H9 (cell line): Measurements from ENCODE around the gene ERC2. TPM values are rescaled to one million over a fixed set of nuclear protein-coding genes. Genes with fewer than 3 reads are reported as not detected.

Experiments
- DNase-seq: peaks from one replicate; pipeline ENCODE4 v3.0.0-alpha.2; 2017
- H2AFZ ChIP-seq: one replicate; pipeline ENCODE4 v1.6.1; 2013; ENCODE audit warnings: mild to moderate bottlenecking, low read length, control low read depth, moderate library complexity
- H2AK5ac ChIP-seq: 2 replicates; pipeline ENCODE4 v1.6.1; 2013; ENCODE audit warnings: low read length, control low read depth, mixed read lengths; ENCODE audit not compliant: insufficient read length
- H2BK120ac ChIP-seq: one replicate; pipeline ENCODE4 v1.6.1; 2013; ENCODE audit warnings: low read depth, mild to moderate bottlenecking, low read length, control low read depth, inconsistent platforms; ENCODE audit not compliant: poor library complexity, severe bottlenecking
- H2BK12ac ChIP-seq: 2 replicates; pipeline ENCODE4 v1.6.1; 2013; ENCODE audit warnings: low read length, control low read depth, mixed read lengths, low read depth; ENCODE audit not compliant: insufficient read length
- H2BK15ac ChIP-seq: 2 replicates; pipeline ENCODE4 v1.6.1; 2013; ENCODE audit warnings: low read depth, low read length, control low read depth
- H2BK20ac ChIP-seq: one replicate; pipeline ENCODE4 v1.6.1; 2013; ENCODE audit warnings: low read depth, mild to moderate bottlenecking, low read length, control low read depth, inconsistent platforms; ENCODE audit not compliant: poor library complexity, severe bottlenecking
- H2BK5ac ChIP-seq: 2 replicates; pipeline ENCODE4 v1.6.1; 2013; ENCODE audit warnings: low read length, control low read depth, mixed read lengths; ENCODE audit not compliant: insufficient read length
- H3K14ac ChIP-seq: 2 replicates; pipeline ENCODE4 v1.6.1; 2013; ENCODE audit warnings: low read length, control low read depth; ENCODE audit not compliant: insufficient read depth
- H3K18ac ChIP-seq: 2 replicates; pipeline ENCODE4 v1.6.1; 2013; ENCODE audit warnings: low read depth, mild to moderate bottlenecking, mixed read lengths, low read length, control low read depth; ENCODE audit not compliant: insufficient read length
- H3K23ac ChIP-seq: 2 replicates; pipeline ENCODE4 v1.6.1; 2013; ENCODE audit warnings: low read length, control low read depth, mixed read lengths, low read depth; ENCODE audit not compliant: insufficient read length
- H3K23me2 ChIP-seq: 2 replicates; pipeline ENCODE4 v1.6.1; 2013; ENCODE audit warnings: low read depth, mild to moderate bottlenecking, mixed read lengths, low read length, control low read depth; ENCODE audit not compliant: insufficient read length, poor library complexity, severe bottlenecking
- H3K27ac ChIP-seq: 2 replicates; pipeline ENCODE4 v1.5.1; 2013; ENCODE audit warnings: low read length, control low read depth, mixed read lengths, low read depth; ENCODE audit not compliant: insufficient read length
- H3K27me3 ChIP-seq: 2 replicates; pipeline ENCODE4 v1.6.1; 2013; ENCODE audit warnings: low read length, control low read depth, inconsistent platforms; ENCODE audit not compliant: insufficient read depth
- H3K4ac ChIP-seq: 2 replicates; pipeline ENCODE4 v1.6.1; 2013; ENCODE audit warnings: low read depth, mild to moderate bottlenecking, control low read depth, inconsistent platforms, low read length, moderate library complexity
- H3K4me1 ChIP-seq: 2 replicates; pipeline ENCODE4 v1.6.1; 2013; ENCODE audit warnings: low read length, control low read depth, inconsistent platforms; ENCODE audit not compliant: insufficient read depth
- H3K4me2 ChIP-seq: 2 replicates; pipeline ENCODE4 v1.6.1; 2013; ENCODE audit warnings: low read length, control low read depth, mixed read lengths; ENCODE audit not compliant: insufficient read length, insufficient read depth
- H3K56ac ChIP-seq: 2 replicates; pipeline ENCODE4 v1.6.1; 2013; ENCODE audit warnings: low read depth, mild to moderate bottlenecking, mixed read lengths, low read length, control low read depth; ENCODE audit not compliant: insufficient read length
- H3K79me1 ChIP-seq: 2 replicates; pipeline ENCODE4 v1.6.1; 2013; ENCODE audit warnings: low read depth, mild to moderate bottlenecking, moderate library complexity, low read length, control low read depth, inconsistent platforms; ENCODE audit not compliant: insufficient read depth, poor library complexity, severe bottlenecking
- H3K79me2 ChIP-seq: 2 replicates; pipeline ENCODE4 v1.6.1; 2013; ENCODE audit warnings: low read length, control low read depth, inconsistent platforms; ENCODE audit not compliant: insufficient read depth
- H3K9ac ChIP-seq: 2 replicates; pipeline ENCODE4 v1.6.1; 2013; ENCODE audit warnings: low read length, control low read depth, mixed read lengths; ENCODE audit not compliant: insufficient read length; ENCODE audit errors: extremely low read depth
- H3K9me3 ChIP-seq: one replicate; pipeline ENCODE4 v1.6.1; 2013; ENCODE audit warnings: low read depth, low read length, inconsistent platforms; ENCODE audit not compliant: control insufficient read depth
- H3T11ph ChIP-seq: one replicate; pipeline ENCODE4 v1.6.1; 2013; ENCODE audit warnings: mild to moderate bottlenecking, low read length, control low read depth, inconsistent platforms
- H4K20me1 ChIP-seq: one replicate; pipeline ENCODE4 v1.6.1; 2013; ENCODE audit not compliant: control insufficient read depth, insufficient read length, insufficient read depth
- H4K5ac ChIP-seq: 2 replicates; pipeline ENCODE4 v1.6.1; 2013; ENCODE audit warnings: low read depth, mild to moderate bottlenecking, mixed read lengths, low read length, control low read depth; ENCODE audit not compliant: insufficient read length
- H4K8ac ChIP-seq: replicated peaks from 2 replicates; pipeline ENCODE4 v1.6.1; 2013; ENCODE audit warnings: low read length, control low read depth, mixed read lengths, low read depth; ENCODE audit not compliant: insufficient read length
- H4K91ac ChIP-seq: 2 replicates; pipeline ENCODE4 v1.6.1; 2013; ENCODE audit warnings: low read depth, mild to moderate bottlenecking, moderate library complexity, mixed read lengths, low read length, control low read depth; ENCODE audit not compliant: insufficient read length
- H3K27ac Mint-ChIP-seq, 3 experiments: 2 replicates in 2 of 3; 3 replicates in 1 of 3; pipeline ENCODE4 v1.8.0; 2020 to 2021; ENCODE audit warnings: mixed read lengths in 3 of 3, mild to moderate bottlenecking in 1 of 3, moderate library complexity in 1 of 3
- H3K27me3 Mint-ChIP-seq: 2 replicates; pipeline ENCODE4 v1.8.0; 2021; ENCODE audit warnings: low read depth, mild to moderate bottlenecking, moderate library complexity, mixed read lengths
- H3K36me3 Mint-ChIP-seq, 3 experiments: 2 replicates in 2 of 3; 3 replicates in 1 of 3; pipeline ENCODE4 v1.8.0; 2020 to 2021; ENCODE audit warnings: low read depth in 3 of 3, mixed read lengths in 3 of 3; ENCODE audit not compliant: insufficient read depth in 1 of 3
- H3K4me1 Mint-ChIP-seq, 2 experiments: 2 replicates each; pipeline ENCODE4 v1.8.0; 2020; ENCODE audit warnings: mixed read lengths in 2 of 2
- H3K4me3 Mint-ChIP-seq, 2 experiments: 2 replicates in 1 of 2; 3 replicates in 1 of 2; pipeline ENCODE4 v1.8.0; 2020 to 2021; ENCODE audit warnings: mild to moderate bottlenecking in 2 of 2, mixed read lengths in 2 of 2, moderate library complexity in 1 of 2
- H3K9me3 Mint-ChIP-seq, 2 experiments: 2 replicates in 1 of 2; 3 replicates in 1 of 2; pipeline ENCODE4 v1.8.0; 2020; ENCODE audit warnings: mild to moderate bottlenecking in 2 of 2, mixed read lengths in 2 of 2, moderate library complexity in 1 of 2
- WGBS: extraction: QIAGEN DNeasy Blood & Tissue Kit; methylation state at CpG from one replicate; pipeline ENCODE4 v1.1.7; 2013; ENCODE audit warnings: missing lambda C conversion rate, low lambda C conversion rate, mixed read lengths; ENCODE audit not compliant: insufficient read length; ENCODE audit errors: extremely low coverage; 5-methylcytosine and 5-hydroxymethylcytosine counted together
- total RNA-seq: library from RNA; stranded (reverse); gene quantifications from 2 replicates; pipeline ENCODE4 v1.2.1, GENCODE V29; 2021
- TF ChIP-seq, protein P1 (sequence below): fragments of 200-600 bp; sonication (generic); conservative IDR thresholded peaks from 3 replicates; pipeline ENCODE4 v1.8.0; 2021; ENCODE audit warnings: antibody characterized with exemption, mild to moderate bottlenecking

The ERC2 gene
- total RNA-seq, 1 experiment from 2014 or later, result 15.4 TPM

DNA sequence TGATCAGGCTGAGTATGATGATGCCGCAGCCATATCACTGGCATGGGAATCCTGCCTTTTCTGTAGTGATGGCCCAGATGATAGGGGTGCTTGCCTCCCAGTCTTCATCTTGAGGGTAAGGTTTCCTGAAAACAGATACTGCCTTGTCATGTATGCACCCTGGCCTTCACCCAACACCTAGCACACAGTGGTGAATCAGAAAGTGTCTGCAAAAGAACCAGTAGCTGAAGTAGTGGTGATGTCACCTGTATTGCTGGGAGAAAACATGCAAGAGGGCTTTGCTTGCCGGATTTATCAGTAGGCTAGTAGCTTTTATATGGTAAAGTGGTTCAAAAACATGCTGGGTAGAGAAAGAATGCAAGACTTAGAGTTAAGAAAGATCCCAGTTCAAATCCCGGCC is 561.4 kb downstream of the ERC2 start:
- no peak overlapping the region for H2BK15ac ChIP-seq
- Mint-ChIP-seq H3K4me1 (peaks cover 0 to 3% of the 10 kb centered on the region in 2 experiments; a peak in 1 of 4 replicates), H3K27ac (no peak overlapping the region), H3K36me3 (no peaks in the 10 kb centered on the region), H3K4me3 (no peak overlapping the region), H3K27me3 (no peaks in the 10 kb centered on the region), H3K9me3 (no peaks in the 10 kb centered on the region)
- H3K23me2 ChIP-seq, result no peaks in the 10 kb centered on the region
- no peaks in the 10 kb centered on the region for H3K9me3 ChIP-seq
- H4K8ac ChIP-seq, result no peak overlapping the region
- H3K23ac ChIP-seq, result no peak overlapping the region
- DNase-seq, result no peak
- no peak overlapping the region for H2BK12ac ChIP-seq
- no peaks in the 10 kb centered on the region for H3K79me1 ChIP-seq
- H3K18ac ChIP-seq, result no peak overlapping the region
- H4K91ac ChIP-seq, result no peak overlapping the region
- H3T11ph ChIP-seq, result no peak overlapping the region
- H3K4me1 ChIP-seq, result no peaks in the 10 kb centered on the region
- H4K5ac ChIP-seq, result no peak overlapping the region
- whole genome bisulfite sequencing, result no CpG with 5 or more reads among the region's 3 CpGs
- TF ChIP-seq, protein P1, sequence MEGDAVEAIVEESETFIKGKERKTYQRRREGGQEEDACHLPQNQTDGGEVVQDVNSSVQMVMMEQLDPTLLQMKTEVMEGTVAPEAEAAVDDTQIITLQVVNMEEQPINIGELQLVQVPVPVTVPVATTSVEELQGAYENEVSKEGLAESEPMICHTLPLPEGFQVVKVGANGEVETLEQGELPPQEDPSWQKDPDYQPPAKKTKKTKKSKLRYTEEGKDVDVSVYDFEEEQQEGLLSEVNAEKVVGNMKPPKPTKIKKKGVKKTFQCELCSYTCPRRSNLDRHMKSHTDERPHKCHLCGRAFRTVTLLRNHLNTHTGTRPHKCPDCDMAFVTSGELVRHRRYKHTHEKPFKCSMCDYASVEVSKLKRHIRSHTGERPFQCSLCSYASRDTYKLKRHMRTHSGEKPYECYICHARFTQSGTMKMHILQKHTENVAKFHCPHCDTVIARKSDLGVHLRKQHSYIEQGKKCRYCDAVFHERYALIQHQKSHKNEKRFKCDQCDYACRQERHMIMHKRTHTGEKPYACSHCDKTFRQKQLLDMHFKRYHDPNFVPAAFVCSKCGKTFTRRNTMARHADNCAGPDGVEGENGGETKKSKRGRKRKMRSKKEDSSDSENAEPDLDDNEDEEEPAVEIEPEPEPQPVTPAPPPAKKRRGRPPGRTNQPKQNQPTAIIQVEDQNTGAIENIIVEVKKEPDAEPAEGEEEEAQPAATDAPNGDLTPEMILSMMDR, result no peak
- no peak overlapping the region for H3K4ac ChIP-seq
- no peak overlapping the region for H3K56ac ChIP-seq
- H2BK120ac ChIP-seq, result no peak overlapping the region
- no peak overlapping the region for H2BK5ac ChIP-seq
- no peaks in the 10 kb centered on the region for H4K20me1 ChIP-seq
- no peak overlapping the region for H3K27ac ChIP-seq
- no peak overlapping the region for H2AK5ac ChIP-seq
- no peak overlapping the region for H3K9ac ChIP-seq
- no peaks in the 10 kb centered on the region for H3K27me3 ChIP-seq
- no peak overlapping the region for H2AFZ ChIP-seq
- H2BK20ac ChIP-seq, result no peak overlapping the region
- no peak overlapping the region for H3K14ac ChIP-seq
- no peaks in the 10 kb centered on the region for H3K79me2 ChIP-seq
- no peak overlapping the region for H3K4me2 ChIP-seq
